HG03342 (cell line): ENCODE results near the gene VCAN.

ENCODE experiments used
- ATAC-seq: cut with Tn5 transposase; IDR thresholded peaks from one replicate; pipeline ENCODE4 v1.9.1; 2021; ENCODE audit warnings: mild to moderate bottlenecking, moderate library complexity; ENCODE audit not compliant: unreplicated experiment

The VCAN gene

GRCh38 chr5:83559118-83559785, 87.7 kb downstream of the VCAN start:
- ATAC-seq, result no peak

GRCh38 chr5:83562071-83562606, 90.6 kb downstream of the VCAN start:
- no peak for ATAC-seq

- ATAC-seq, result no peak
Measured at GRCh38 chr5:83562791-83563557, 91.4 kb downstream of the VCAN start.

- ATAC-seq, result no peak
Measured at GRCh38 chr5:83563631-83564030, 92.1 kb downstream of the VCAN start.

- ATAC-seq, result peak; percentile 69
Measured at GRCh38 chr5:83564069-83564749, 92.7 kb downstream of the VCAN start.

GRCh38 chr5:83567741-83568140, 96.2 kb downstream of the VCAN start:
- no peak for ATAC-seq

GRCh38 chr5:83568186-83568585, 96.6 kb downstream of the VCAN start:
- ATAC-seq, result no peak

GRCh38 chr5:83570916-83571315, 99.4 kb downstream of the VCAN start:
- ATAC-seq, result no peak

- ATAC-seq, result no peak
Measured at GRCh38 chr5:83572271-83572670, 100.7 kb downstream of the VCAN start.

GRCh38 chr5:83576341-83576740, 104.8 kb downstream of the VCAN start:
- no peak for ATAC-seq

GRCh38 chr5:83577036-83577636, 105.6 kb downstream of the VCAN start:
- no peak for ATAC-seq

- ATAC-seq, result no peak
Measured at GRCh38 chr5:83583859-83584258, 112.3 kb downstream of the VCAN start.

- ATAC-seq, result no peak
Measured at GRCh38 chr5:83586874-83587776, 115.6 kb downstream of the VCAN start.

GRCh38 chr5:83589786-83590185, 118.2 kb downstream of the VCAN start:
- no peak for ATAC-seq

GRCh38 chr5:83590966-83591365, 119.4 kb downstream of the VCAN start:
- ATAC-seq, result no peak

GRCh38 chr5:83595217-83595616, 123.7 kb downstream of the VCAN start:
- no peak for ATAC-seq

GRCh38 chr5:83608122-83608521, 136.6 kb downstream of the VCAN start:
- peak; percentile 88 for ATAC-seq

GRCh38 chr5:83614841-83615240, 143.3 kb downstream of the VCAN start:
- ATAC-seq, result no peak

GRCh38 chr5:83628360-83628759, 156.8 kb downstream of the VCAN start:
- ATAC-seq, result no peak
